NCI-H1417 (cell line): Measurements from ENCODE around the gene MVD.

Experiments used
- DNase-seq, 3 experiments: peaks; one replicate each; lab custom pipeline; 2025; lab: John Stamatoyannopoulos, UW

Gene MVD

GRCh38 chr16:88662843-88663606, at the start of gene MVD:
Gene MVD (minus strand): TSS chr16:88663091. CDS start chr16:88663080, 11 bp downstream.
- peak; percentile 91 to 97 (median 92) for DNase-seq

GRCh38 chr16:88712362-88712979, 49.6 kb upstream of the MVD start:
- no peak for DNase-seq

GRCh38 chr16:88711750-88712340, 49.0 kb upstream of the MVD start:
- DNase-seq = no peak

GRCh38 chr16:88710556-88710955, 47.7 kb upstream of the MVD start:
- peak in 1 of 3 experiments; percentile 15 for DNase-seq

- no peak for DNase-seq
These were observed 44.3 kb upstream of the MVD start for GRCh38 chr16:88706965-88707826.

GRCh38 chr16:88706229-88706964, 43.5 kb upstream of the MVD start, which contains the start of the genes CTU2 and RNF166:
Gene CTU2 (plus strand): TSS chr16:88706503. CDS start chr16:88706531, 28 bp downstream.
Gene RNF166 (minus strand): TSS chr16:88706408. CDS start chr16:88706325, 83 bp downstream.
- DNase-seq = peak; percentile 79 to 80 (median 80)

GRCh38 chr16:88705801-88706228, 42.9 kb upstream of the MVD start:
- peak in 1 of 3 experiments; percentile 38 for DNase-seq

- no peak for DNase-seq
These were observed 42.3 kb upstream of the MVD start for GRCh38 chr16:88705076-88705684.

GRCh38 chr16:88703486-88704309, 40.8 kb upstream of the MVD start:
- DNase-seq = no peak

- no peak for DNase-seq
These were observed 39.7 kb upstream of the MVD start for GRCh38 chr16:88702371-88703210.

- DNase-seq = no peak
These were observed 38.9 kb upstream of the MVD start for GRCh38 chr16:88701581-88702370.

GRCh38 chr16:88700636-88701482, 38.0 kb upstream of the MVD start:
- DNase-seq = no peak

- no peak for DNase-seq
These were observed 37.4 kb upstream of the MVD start for GRCh38 chr16:88700322-88700635.

- DNase-seq = no peak
These were observed 36.3 kb upstream of the MVD start for GRCh38 chr16:88699180-88699579.

GRCh38 chr16:88698646-88699045, 35.8 kb upstream of the MVD start:
- DNase-seq = no peak

GRCh38 chr16:88697831-88698615, 35.1 kb upstream of the MVD start:
- DNase-seq = no peak
